GM19328 (cell line): ENCODE results near the gene SRPRB.

Experiments
- ATAC-seq: cut with Tn5 transposase; IDR thresholded peaks from one replicate; pipeline ENCODE4 v1.9.1; 2021; ENCODE audit warnings: mild to moderate bottlenecking, moderate library complexity; ENCODE audit not compliant: unreplicated experiment

The SRPRB gene, protein sequence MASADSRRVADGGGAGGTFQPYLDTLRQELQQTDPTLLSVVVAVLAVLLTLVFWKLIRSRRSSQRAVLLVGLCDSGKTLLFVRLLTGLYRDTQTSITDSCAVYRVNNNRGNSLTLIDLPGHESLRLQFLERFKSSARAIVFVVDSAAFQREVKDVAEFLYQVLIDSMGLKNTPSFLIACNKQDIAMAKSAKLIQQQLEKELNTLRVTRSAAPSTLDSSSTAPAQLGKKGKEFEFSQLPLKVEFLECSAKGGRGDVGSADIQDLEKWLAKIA

DNA sequence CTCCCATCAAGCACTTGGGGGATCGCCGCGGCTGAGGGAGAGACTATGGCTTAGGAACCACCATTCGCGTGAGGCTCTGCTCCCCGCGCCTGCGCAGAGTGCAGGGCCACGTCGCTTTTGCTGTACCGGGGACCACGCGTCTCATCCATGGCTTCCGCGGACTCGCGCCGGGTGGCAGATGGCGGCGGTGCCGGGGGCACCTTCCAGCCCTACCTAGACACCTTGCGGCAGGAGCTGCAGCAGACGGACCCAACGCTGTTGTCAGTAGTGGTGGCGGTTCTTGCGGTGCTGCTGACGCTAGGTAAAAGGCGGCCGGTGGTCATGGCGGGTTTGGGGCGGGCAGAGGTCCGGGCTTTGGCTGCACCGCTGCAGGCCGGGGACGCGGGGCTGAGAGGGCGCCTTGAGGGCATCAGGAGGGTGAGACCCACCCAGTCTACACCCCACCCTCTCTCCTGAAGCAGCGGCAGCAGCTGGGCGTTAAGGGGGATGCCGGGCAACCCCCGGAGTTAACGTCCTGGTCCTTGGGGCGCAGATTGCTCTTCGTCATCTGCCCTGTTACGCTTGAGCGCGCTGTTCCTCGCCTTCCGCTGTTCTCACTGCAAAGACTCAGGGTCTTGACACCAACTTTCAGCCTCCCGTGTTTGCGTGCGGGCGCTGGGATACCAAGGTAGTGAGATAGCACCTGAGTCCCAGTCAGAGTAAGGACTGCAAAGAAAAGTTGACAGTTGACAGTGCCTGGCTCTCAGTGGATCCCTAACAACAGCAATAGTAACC is at the start of gene SRPRB:
Gene SRPRB, plus strand, starts transcription at position 114 of the 774 bp plus-strand sequence. Its CDS starts 34 bp downstream, at position 148.
- ATAC-seq, result peak; percentile 99

DNA sequence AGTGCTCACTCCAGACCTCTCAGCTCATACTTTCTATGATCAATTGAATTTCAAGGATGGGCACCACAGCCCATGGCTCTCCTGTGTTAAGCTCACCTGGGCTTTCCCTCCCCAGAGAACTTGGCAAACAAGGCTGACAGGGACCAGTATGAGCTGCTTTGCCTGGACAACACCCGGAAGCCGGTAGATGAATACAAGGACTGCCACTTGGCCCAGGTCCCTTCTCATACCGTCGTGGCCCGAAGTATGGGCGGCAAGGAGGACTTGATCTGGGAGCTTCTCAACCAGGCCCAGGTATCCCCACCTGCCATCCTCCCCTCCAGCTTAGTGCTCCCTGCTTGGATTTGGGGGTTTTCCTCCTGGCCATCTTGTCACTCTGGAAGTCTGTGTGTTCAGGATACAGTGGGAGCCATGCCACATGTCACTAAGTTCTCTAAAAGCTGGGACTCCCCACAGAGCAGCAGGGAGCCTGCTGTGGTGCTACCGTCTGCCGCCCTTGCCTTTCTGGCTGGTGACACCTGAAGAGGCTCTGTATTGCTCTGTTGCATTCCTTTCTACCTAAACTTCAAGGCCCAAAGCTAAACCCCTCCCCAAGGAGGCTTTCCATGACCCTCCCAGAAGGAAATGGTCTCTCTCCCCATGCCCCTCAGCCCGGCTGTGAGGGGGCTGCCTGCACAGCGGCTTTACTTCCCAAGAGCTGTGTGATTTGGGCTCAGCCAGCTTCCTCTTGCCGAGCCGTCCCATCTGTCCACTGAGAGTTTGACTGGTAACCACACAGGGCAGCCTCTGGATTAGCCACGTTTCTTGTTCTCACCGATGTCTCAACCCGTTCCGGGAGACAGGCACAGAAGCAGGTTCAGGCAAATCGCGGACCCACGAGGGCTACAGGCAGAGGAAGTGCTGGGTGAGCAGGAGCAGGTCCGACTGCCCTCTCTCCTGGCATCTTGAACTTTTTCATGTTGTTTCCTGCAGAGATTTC is 48.6 kb upstream of the SRPRB start:
- no peak for ATAC-seq

DNA sequence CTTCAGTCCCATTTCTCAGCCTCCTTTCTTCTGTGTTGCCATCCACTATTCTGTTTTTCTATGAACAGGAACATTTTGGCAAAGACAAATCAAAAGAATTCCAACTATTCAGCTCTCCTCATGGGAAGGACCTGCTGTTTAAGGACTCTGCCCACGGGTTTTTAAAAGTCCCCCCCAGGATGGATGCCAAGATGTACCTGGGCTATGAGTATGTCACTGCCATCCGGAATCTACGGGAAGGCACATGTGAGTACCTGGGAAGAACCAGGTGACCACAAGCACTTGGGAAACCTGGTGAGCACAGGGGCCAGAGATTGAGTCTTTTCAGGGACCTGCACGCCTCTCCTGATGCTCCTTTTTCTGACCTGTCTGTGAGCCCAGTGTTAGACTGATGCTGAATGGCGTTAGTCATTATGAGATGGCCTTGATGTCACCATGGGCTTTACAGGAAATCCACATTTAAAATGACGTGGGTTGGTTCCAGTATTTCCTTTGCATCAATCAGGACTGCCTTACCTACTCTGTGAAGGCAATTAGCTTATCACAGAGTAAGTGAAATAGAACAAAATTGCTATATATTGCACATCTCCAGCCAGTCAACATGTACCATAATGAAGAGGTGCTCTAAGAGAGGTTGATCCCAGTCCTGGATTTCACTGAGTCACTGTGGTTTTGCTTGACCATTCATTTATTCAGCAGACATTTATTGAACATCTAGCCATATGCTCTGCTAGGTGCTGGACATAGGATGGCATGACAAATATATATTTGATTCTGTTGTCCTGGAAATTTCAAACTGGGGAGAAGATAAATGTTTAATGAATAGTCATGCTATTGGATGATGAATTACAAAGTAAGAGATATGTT is 47.7 kb upstream of the SRPRB start:
- no peak for ATAC-seq

DNA sequence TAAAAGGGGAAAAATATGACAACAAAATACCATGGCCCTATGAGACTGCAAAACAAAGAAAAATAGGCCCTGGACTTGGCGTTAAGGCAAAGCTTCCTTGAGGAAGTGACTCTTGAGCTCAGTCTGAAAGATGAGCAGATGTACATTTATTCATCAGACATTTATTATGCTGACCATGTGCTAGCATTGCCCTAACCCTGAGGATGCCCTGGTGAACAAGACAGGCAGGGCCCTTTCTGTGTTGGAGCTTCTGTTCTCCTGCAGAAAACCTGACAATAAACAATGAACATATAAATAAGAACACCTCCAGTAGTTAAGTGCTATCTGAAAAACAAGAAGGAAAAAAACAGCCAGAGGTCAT is 47.1 kb upstream of the SRPRB start:
- ATAC-seq, result no peak

DNA sequence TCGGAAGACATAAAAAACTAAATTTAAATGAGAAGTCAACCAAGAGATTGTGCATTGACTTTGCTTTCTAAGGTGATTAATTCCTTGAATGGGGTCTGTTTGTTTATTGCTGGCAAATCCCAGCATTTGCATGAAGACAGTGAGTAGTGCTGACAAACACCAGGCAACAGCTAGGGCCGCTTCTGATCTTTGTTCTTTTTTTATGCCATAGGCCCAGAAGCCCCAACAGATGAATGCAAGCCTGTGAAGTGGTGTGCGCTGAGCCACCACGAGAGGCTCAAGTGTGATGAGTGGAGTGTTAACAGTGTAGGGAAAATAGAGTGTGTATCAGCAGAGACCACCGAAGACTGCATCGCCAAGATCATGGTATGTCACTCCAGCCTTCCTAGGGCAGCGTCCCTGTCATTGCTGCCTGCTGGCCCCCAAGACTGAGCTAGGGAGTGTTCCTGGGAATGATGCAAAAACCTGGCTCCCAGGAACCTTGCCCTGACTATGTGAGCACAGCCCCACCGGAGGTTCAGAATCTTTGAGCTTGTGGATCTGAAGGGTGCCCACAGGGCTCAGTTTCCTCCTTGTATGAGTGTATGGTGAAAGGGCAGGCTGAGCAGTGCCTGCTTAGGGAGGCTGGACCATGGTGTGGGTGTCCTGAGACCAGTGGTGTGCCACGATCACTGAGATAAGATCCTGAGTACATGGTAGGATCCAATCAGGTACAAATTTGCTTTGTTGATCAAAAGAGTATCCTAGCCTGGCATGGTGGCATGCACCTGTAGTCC is 46.5 kb upstream of the SRPRB start:
- no peak for ATAC-seq

DNA sequence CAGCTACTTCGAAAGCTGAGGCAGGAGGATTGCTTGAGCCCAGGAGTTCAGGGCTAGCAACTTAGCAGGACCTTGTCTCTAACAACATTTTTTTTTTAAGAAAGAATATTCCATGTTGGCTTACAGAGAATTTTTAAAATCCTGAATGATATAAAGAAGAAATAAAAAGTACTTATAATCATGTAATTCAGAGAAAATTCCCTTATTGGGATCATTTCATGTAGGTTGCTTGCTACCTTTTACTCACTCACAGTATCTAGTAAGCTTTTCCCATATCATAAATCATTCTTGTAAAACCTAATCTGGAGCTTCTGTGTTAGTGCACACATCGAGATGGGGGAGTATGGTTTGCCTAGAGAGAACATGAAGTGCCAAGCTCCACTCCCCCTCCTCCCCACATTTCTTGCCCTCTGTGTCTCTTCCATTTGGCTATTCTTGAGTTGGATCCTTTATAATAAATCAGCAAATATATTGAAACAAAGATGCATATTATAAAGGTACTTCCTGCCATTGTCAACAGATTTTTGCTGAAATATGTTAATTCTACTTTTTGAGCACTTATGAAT is 45.8 kb upstream of the SRPRB start:
- no peak for ATAC-seq

DNA sequence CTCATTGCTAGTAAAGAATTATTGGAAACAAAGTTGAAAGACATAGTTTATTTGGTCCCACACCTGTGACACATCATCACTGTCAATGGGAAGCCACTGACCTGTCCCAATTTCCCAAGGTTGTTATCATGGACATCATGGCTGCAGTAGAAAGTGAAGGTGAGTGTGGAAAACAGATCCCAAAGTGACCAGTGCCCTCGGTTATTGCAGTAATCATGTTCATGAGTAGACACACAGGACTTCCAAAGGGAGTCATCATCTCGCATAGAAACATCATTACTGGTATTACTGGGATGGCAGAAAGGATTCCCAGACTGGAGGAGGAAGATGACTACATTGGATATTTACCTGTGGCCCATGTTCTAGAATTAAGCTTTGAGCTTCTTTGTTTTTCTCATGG is 44.7 kb upstream of the SRPRB start:
- no peak for ATAC-seq

DNA sequence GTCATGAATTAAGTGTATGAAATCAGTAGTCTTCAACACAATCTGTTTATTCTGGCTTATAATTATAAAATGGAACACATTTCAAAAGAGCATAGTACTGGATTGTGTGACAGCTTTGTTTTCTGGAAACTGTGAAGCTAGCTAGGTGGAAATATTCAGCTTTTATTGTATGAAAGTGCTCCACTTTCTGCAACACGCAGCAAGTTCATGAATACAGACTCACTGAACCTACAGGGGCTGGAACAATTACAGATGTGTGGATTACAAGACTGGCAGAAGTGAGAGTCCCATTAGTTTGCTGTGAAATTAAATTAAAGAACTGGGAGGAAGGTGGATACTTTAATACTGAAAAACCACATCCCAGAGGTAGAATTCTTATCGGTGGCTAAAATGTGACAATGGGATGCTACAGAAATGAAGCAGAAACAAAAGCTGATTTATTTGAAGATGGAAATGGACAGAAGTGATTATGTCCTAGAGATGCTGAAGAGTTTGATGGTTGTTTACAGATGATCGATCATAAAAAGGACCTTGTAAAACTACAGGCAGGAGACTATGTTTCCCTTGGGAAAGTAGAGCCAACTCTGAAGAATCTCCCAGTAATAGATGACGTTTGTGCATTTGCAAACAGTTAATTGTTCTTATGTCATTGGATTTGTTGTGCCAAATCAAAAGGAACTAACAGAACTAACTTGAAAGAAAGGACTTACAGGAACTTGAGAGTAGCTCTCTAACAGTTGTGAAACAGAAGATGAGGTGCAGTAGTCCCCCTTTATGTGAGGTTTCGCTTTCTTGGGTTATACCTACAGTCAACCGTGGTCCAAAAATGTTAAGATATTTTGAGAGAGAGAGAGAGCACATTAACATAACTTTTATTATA is 43.8 kb upstream of the SRPRB start:
- no peak for ATAC-seq

DNA sequence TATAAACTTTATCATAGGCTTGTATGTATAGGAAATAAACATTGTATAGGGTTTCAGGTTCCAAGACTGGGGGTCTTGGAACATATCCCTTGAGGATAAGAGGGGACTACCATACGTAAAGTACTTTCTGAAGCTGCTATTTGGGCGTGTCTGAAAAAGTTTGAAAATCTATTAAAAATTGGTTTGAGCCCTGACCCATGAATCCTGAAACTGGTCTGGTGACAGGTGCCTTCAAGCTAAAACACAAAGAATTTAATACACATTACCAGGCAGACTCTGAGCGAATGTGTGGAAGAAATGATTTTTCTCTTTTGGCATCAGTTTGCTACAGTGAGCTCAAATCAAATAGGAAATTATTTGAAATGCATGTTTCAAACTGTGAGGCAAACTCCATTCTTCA is 43.1 kb upstream of the SRPRB start:
- no peak for ATAC-seq

DNA sequence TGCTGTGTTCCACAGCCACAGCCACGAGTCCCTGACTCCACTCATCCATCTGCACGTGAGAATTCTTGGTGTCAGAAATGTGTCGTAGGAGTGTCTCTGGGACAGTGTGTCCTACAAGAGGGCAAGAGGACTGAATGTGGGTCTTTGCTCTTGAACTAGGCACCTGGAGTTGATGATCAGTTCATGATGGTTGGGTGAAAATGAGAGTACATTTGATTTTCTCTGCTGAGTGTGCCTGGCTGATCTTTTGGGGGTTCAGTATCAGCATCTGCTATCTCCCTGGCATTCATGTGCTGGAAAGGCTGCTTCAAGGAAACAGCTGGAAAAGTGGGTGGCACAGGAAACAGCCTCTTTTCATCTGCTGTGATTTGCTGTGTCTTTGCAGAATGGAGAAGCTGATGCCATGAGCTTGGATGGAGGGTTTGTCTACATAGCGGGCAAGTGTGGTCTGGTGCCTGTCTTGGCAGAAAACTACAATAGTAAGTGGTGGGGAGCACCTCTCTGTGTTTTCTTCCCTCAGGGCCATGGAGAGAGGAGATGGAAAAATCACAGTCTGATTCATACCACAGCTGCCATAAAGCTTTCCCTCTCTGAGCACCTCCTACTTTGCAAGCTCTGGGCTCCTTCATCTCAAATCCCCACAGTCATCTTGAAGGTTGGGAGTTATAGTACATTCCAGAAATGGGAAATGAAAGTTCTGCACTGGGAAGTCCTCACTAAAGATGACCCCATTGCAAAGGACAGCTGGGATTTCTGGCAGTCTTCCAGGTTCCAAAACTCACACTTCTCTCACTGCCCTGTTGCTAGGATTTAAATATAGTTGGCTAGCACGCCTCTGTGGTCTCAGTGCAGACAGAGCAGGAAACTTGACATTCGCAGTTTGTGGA is 41.6 kb upstream of the SRPRB start:
- ATAC-seq, result no peak

DNA sequence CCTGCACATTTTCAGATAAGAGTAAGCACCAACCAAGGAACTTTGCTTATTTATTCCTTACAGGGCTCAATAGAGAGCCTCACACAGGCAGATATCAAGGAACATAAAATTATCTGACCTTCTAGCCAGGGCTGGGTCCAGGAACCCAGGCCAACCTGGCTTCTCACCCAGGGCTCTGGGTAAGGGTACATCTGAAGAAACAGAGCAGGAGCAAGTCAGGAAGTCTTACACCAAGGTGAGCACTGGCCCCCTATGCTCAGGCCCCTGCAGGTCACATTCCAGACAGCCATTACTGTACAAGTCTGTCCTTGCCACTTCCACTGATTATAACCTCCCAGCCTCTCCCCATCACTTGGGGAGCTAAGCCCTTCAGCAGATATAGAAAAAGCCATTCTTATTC is 40.4 kb upstream of the SRPRB start:
- ATAC-seq, result no peak

DNA sequence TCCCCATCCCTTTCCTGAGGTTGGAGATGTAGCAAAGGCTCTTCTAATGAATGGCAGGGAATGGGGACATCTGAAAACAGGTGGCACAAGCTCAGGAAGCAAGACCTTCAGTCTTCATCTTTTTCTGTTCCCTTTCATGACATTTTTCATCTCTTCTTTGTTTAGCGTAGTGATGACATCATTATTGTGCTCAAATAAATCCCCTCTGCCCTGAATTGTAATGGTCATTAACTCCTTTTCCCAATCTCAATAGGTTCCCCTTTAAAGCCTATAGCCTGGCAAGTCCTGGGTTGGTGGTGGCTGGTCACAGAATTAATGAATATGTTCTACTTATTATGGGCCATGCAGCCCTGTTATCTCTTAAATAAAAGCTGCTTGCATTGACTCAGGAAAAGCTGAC is 38.0 kb upstream of the SRPRB start:
- ATAC-seq, result no peak

DNA sequence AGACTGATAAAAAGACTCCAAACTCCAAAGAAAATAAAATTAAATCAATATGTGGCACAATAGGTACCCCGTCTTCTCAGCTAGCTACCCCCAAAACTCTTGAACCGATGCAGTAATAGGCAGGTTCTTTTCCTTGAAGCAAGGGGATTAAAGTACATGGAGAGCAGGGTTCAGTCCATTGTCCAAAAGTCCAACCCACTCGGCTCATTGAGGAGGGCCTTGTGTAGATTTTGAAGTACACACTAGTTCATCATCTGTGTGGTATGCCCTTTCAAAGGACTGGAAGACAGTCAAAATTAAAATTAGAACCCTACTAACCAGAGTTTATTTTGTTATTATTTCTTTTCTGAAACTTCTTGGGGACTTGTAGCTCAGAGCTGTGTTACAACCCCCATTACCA is 36.1 kb upstream of the SRPRB start:
- ATAC-seq, result no peak

DNA sequence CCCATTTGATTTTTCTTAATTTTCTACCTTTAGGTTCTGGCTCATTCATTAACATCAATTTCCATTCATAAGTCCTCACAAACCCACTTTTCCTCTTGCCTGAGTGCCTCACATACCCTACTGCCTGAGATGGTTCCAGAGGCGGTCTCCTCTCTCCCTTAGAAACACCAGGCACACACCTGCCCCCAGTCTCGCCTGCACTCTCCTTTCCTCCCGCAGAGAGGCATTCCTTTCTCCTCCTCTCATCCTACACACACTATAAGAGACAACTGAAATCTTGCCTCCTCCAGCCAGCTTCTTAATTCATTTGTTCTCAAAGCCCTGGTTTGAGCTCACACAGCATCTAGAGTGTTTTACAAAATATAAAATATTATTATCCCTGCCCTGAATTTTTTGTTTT is 31.9 kb upstream of the SRPRB start:
- ATAC-seq, result no peak

DNA sequence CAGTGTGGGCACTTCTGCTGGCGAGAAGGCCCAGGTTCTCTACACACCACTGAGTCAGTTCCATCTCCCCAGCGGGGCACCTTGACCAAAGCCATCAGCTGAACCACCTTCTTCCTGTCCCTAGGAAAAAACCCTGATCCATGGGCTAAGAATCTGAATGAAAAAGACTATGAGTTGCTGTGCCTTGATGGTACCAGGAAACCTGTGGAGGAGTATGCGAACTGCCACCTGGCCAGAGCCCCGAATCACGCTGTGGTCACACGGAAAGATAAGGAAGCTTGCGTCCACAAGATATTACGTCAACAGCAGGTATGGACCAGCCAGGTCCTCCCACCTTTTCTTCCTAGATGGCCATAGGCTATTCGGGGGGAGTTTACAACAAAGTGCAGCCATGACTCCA is 30.3 kb upstream of the SRPRB start:
- ATAC-seq, result no peak

DNA sequence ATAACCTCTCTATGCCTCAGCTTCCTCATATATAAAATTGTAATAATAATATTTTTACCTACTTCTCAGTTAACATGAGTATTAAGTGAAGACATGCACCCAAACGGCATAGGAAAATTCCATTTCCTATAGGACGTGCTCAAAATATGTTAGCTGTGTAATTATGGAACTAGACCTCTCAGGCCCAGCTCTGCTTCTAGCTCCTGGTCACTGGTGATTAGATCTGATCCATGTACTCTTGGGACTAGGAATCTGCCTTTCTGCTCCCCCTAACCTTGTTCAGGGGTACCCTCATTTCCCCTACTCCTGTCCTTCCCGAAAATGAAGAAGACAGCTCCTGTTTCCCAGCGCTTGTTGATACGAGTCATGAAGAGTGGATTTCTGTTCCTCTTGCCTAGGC is 29.8 kb upstream of the SRPRB start:
- no peak for ATAC-seq

DNA sequence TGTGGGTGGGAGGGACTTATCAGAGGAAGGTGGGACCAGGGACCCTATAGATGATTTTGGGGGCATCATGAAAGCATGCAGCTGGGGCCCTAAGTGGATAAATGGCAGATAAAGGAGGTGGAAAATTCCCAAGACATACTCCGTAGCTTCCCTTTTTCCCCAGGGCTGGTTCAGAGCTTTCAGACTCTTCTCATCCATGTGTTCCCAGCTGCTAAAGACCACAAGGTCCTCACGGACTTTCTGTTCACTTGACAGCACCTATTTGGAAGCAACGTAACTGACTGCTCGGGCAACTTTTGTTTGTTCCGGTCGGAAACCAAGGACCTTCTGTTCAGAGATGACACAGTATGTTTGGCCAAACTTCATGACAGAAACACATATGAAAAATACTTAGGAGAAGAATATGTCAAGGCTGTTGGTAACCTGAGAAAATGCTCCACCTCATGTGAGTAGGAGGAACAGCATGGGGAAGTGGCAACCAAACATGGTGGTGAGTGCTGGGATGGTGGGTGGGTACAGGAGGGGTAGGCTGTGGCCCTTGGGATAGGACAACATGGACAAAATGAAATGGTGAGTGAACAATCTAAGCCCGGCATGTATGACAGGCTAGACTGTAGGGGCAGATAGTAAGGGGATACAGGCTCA is 28.7 kb upstream of the SRPRB start:
- no peak for ATAC-seq
